Measurements from ENCODE around the gene C4BPA.

Gene C4BPA

GRCh38 chr1:207103892-207104373 lies at the start of gene C4BPA:
Gene C4BPA (plus strand): TSS chr1:207104233. CDS start chr1:207113026, 8,793 bp downstream.
- DNase-seq (ENCODE audit: low spot score): peak; percentile 37

GRCh38 chr1:207054491-207054890 lies 49.5 kb upstream of the C4BPA start:
- DNase-seq (ENCODE audit: low spot score): no peak

DNA sequence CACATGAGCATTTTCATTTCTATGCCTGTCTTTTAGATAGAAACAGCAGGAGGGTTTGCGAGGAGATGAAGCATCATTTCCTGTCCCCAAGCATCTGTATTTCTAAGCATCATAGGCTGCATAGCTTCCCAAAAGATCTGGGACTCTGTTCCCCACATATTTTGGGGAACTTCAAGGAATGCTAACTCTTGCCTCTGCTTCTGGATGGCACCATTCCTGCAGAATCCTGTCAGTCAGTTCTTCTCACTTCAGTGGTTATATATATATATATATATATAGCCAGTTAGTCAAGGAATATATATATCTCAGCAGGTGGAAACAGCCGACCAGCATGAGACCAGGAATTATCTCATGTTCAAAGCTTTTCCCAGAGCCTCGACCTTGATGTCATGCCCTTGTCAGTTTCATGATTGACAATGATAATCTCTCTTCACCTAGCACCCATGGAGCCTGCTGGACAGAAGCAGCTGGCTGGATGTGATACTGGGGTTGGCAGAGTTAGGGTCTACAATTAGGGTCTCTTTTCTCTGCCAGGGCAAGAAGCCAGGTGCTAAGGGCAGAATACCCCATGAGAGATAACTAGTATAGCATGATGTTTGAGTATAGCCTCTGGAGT lies 48.5 kb upstream of the C4BPA start:
- no peak for DNase-seq (ENCODE audit: low spot score)

GRCh38 chr1:207056673-207057072 lies 47.4 kb upstream of the C4BPA start:
- no peak for DNase-seq (ENCODE audit: low spot score)

GRCh38 chr1:207058252-207058651 lies 45.8 kb upstream of the C4BPA start:
- DNase-seq (ENCODE audit: low spot score): no peak

DNA sequence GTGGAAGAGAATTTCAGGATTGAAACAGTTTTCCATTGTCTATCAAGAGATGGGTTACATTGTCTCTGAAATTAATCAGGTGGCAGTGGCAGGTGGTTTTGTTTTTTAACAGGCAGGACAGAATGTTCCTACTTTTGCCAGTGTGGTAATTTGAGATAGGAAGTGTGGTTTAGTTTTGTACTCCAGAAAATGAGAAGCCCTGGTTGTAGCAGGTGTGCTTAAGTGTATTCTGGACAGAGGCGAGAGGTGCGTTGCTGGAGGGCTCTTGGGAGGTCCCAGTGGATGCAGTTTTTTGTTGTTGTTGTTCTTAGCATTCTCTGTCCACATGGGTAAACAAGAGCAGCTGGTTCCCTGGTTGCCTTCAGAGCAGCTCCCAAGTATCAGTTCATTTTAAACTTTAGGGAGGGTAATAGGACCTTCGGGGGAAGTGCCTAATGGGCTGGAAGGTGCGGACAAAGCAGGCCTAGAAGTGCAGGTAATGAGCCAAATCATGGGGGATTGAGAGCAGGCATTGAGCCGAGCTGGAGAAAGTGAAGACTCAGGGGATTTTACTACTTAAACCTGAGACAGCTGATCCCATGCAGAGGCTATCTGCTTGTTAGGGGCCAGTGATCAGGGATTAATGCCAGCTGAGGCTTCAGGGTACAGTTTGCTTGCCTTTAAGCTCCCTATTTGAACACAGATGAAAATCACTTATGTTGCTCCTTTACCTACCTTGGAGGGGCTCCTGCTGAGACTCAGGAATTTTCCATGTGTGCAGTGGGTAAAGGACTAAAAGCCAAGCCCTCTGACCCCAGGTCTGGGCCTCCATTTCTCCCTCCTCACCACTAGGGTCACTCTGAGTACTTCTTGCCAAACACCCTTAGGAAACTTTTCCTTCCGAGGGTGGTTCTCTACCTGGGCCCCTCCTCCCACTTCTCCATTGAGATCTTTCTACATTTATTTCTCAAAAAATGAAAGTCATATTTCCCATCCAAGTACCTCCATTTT lies 44.9 kb upstream of the C4BPA start:
- no peak for DNase-seq (ENCODE audit: low spot score)

DNA sequence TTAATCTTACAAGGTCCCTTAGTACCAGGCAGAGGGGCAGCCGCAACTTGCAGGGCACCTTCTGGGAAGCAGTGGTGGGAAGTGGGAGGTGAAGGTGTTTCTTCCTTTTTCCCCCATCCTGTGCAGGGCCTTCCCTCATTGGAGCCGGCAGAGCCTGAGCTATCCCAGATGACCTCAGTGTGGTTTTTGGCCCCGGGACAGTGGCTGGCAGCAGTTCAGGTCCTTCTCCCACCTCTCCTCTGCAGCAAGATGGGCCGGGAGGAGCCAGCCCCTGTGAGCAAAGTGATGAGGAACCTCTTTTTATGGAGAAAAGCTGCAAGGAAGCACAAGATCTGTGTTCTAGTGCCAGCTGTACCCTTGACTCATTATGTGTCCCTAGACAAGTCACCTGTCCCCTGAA lies 44.2 kb upstream of the C4BPA start:
- DNase-seq (ENCODE audit: low spot score): no peak

DNA sequence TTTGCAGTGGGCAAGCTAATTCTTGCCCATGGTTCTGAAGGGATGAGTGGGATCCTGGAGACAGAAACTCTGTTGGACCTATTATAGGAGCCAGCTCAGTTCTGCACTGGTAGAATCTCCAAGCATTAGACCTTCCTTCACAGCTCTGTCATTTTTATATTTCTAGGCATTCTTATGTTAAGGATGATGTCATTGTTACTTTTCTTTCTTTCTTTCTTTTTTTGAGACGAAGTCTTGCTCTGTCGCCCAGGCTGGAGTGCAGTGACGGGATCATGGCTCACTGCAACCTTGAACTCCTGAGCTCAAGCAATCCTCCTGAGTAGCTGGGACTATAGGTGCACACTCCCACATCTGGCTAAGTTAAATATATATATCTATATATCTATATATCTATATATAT lies 43.4 kb upstream of the C4BPA start:
- no peak for DNase-seq (ENCODE audit: low spot score)

DNA sequence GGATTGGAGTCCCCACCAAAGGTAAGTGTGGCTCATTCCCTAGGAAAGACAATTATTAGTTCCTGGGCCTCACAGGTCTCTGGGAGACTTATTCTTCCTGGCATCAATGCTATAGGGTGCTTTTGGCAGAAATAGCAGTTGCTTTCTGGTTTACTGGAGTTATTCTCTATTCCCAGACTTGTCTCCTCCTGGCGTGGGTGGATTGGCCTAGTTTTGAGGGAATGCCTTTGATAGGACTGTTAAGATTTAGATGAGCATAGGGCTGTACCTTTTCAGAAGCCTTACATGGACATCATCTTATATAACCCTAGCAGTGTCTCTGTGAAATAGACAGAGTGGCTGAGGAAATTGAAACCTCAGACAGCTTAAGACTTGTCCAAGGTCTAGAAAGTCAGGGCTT lies 42.0 kb upstream of the C4BPA start:
- no peak for DNase-seq (ENCODE audit: low spot score)

- no peak for DNase-seq (ENCODE audit: low spot score)
Measured at GRCh38 chr1:207063014-207063413, 41.0 kb upstream of the C4BPA start.

- DNase-seq (ENCODE audit: low spot score): no peak
Measured at GRCh38 chr1:207064561-207064960, 39.5 kb upstream of the C4BPA start.

- DNase-seq (ENCODE audit: low spot score): no peak
Measured at GRCh38 chr1:207067185-207067584, 36.8 kb upstream of the C4BPA start.

DNA sequence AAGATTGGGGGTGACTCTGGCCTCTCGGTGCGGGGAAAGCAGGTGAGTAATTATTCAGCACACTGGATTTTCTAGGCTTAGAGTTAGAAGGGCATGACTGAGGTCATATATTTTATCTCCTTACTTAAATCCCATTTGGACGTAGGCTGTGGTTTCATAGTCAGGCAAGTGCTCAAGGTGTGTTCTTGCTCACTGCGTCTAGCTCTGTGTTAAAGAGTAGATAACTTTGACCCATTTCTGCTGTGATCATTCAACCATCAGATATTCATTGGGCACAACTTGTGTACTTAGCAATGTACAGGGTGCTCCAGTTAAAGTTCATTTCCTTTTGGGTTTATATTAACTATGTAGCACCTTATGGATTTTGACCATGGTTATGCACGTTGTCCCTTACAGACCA lies 36.4 kb upstream of the C4BPA start:
- DNase-seq (ENCODE audit: low spot score): no peak

DNA sequence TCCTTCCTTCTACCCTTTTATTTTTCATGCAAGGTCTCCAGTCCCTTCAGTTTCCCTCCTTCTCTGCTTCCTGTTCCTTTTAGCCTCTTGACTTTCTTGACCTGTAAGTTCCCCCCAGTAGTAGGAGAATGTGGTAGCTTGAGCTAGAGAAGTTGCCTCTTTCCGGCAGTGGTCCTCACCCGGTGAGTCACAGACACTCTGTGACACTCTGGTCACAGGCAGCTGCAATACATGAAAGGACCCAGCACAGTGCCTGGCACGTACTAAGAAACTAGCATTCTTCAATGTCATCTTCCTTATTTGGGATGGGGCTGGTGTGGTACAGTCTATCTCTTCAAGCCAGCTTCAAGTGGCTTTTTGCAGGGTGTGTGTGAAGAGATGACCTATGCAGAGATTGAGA lies 35.0 kb upstream of the C4BPA start:
- no peak for DNase-seq (ENCODE audit: low spot score)

GRCh38 chr1:207069858-207070506 lies 34.1 kb upstream of the C4BPA start:
- DNase-seq (ENCODE audit: low spot score): no peak

- no peak for DNase-seq (ENCODE audit: low spot score)
Measured at GRCh38 chr1:207070811-207071210, 33.2 kb upstream of the C4BPA start.

DNA sequence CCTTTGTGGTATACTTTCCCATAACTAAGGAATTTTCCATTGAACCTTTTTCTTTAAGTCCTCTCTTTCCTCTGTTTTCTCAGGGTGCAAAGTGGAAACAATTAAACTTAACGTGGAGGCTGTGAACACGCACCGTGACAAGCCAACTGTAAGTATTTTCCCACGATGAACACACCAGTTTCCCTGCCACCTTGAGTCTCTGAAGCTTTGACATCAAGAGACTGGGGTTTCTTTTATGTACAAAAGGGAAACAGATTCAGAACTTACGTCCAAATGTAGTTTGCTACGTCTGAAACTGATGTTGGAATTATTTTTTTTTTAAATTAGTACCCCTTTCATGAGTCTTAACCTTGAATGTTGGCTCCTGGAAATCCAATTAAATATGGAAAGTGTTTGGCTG lies 32.6 kb upstream of the C4BPA start:
- DNase-seq (ENCODE audit: low spot score): no peak

GRCh38 chr1:207072233-207072632 lies 31.8 kb upstream of the C4BPA start:
- DNase-seq (ENCODE audit: low spot score): no peak

- no peak for DNase-seq (ENCODE audit: low spot score)
Measured at GRCh38 chr1:207073906-207074820, 29.9 kb upstream of the C4BPA start.

GRCh38 chr1:207076181-207076955 lies 27.7 kb upstream of the C4BPA start:
- DNase-seq (ENCODE audit: low spot score): no peak

DNA sequence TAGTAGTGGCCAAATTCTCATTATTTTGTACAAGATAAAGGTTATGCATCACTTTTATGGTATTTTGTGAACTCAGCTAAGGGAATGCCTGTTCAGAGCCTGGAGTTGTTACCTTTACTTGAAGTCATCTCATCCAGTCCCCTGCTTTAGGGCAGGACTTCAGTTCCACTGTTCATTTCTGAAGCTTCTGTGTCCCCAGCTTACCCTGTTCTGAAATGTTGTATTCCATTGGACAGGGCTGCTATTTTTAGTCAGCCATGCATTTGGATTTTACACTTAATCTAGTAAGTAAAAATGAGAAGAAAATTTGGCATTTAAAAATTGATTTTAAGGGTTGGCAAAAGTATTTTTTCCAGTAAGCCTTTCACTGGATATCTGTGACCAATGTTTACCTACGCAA lies 27.0 kb upstream of the C4BPA start:
- DNase-seq (ENCODE audit: low spot score): no peak
